Measurements from ENCODE around the gene CRTC2. TPM values are rescaled to one million over a fixed set of nuclear protein-coding genes. Genes with fewer than 3 reads are reported as not detected.

The CRTC2 gene
- total RNA-seq, 1 donor from 2014 or later = 47.3 TPM

GRCh38 chr1:153929426-153929825 is 29.0 kb downstream of the CRTC2 start:
- Mint-ChIP-seq H3K4me3 (ENCODE audit: unreplicated experiment) (no peak overlapping the region), H3K27ac (ENCODE audit: unreplicated experiment) (no peak overlapping the region)

DNA sequence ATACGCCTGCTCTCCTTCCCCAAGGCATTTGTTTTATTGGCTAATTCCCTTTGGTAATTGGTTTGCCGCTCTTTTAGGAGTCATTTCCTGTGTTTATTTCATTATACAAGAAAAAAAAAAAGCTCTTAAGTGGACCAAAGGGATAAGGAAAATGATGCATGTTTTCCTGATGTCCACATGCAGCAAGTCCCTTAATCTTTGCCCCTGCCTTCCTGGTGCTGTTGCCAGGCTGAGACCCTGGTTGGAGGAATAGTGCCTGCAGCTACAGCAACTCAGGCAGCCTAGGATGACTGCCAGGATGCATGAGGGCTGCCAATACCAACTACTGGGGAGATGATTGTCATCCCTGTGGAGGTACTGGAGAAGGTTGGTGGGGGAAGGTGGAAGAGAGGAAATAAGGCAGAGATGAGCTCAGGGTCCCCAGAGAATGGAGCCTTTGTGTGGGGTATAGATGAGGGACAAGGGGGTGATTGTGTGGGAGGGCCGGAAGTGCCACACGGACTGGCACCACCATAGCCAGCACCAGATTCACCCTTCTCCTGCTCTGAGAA is 29.5 kb downstream of the CRTC2 start:
- Mint-ChIP-seq H3K27ac (ENCODE audit: unreplicated experiment) (peak overlapping the region; percentile 52), H3K9me3 (ENCODE audit: unreplicated experiment) (peaks cover 2% of the 10 kb centered on the region), H3K4me1 (ENCODE audit: low read depth, unreplicated experiment) (peaks cover 3% of the 10 kb centered on the region), H3K4me3 (ENCODE audit: unreplicated experiment) (no peak overlapping the region), H3K36me3 (ENCODE audit: unreplicated experiment) (no peaks in the 10 kb centered on the region), H3K27me3 (ENCODE audit: unreplicated experiment) (peaks cover 3% of the 10 kb centered on the region)
- no peak for DNase-seq
- TF ChIP-seq, protein P1, sequence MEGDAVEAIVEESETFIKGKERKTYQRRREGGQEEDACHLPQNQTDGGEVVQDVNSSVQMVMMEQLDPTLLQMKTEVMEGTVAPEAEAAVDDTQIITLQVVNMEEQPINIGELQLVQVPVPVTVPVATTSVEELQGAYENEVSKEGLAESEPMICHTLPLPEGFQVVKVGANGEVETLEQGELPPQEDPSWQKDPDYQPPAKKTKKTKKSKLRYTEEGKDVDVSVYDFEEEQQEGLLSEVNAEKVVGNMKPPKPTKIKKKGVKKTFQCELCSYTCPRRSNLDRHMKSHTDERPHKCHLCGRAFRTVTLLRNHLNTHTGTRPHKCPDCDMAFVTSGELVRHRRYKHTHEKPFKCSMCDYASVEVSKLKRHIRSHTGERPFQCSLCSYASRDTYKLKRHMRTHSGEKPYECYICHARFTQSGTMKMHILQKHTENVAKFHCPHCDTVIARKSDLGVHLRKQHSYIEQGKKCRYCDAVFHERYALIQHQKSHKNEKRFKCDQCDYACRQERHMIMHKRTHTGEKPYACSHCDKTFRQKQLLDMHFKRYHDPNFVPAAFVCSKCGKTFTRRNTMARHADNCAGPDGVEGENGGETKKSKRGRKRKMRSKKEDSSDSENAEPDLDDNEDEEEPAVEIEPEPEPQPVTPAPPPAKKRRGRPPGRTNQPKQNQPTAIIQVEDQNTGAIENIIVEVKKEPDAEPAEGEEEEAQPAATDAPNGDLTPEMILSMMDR (IDR thresholded peaks at IDR 0.05; ENCODE audit: partially characterized antibody, unreplicated experiment) = no peak

More at GRCh38 chr1:153929426-153929825, 29.0 kb downstream of the CRTC2 start:
- H3K9me3 Mint-ChIP-seq (ENCODE audit: unreplicated experiment) = peaks cover 2% of the 10 kb centered on the region
- H3K36me3 Mint-ChIP-seq (ENCODE audit: unreplicated experiment) = no peaks in the 10 kb centered on the region
- H3K4me1 Mint-ChIP-seq (ENCODE audit: low read depth, unreplicated experiment) = peaks cover 3% of the 10 kb centered on the region
- H3K27me3 Mint-ChIP-seq (ENCODE audit: unreplicated experiment) = peaks cover 3% of the 10 kb centered on the region
- no peak for DNase-seq
- TF ChIP-seq, protein P1 (IDR thresholded peaks at IDR 0.05; ENCODE audit: partially characterized antibody, unreplicated experiment) = no peak

- Mint-ChIP-seq H3K27me3 (ENCODE audit: unreplicated experiment) (peaks cover 3% of the 10 kb centered on the region), H3K4me1 (ENCODE audit: low read depth, unreplicated experiment) (peaks cover 3% of the 10 kb centered on the region), H3K36me3 (ENCODE audit: unreplicated experiment) (no peaks in the 10 kb centered on the region), H3K9me3 (ENCODE audit: unreplicated experiment) (peaks cover 6% of the 10 kb centered on the region), H3K4me3 (ENCODE audit: unreplicated experiment) (no peak overlapping the region), H3K27ac (ENCODE audit: unreplicated experiment) (peak overlapping the region; percentile 52)
- TF ChIP-seq, protein P1 (IDR thresholded peaks at IDR 0.05; ENCODE audit: partially characterized antibody, unreplicated experiment) = no peak
- DNase-seq = no peak
Measured at GRCh38 chr1:153928245-153928644, 30.2 kb downstream of the CRTC2 start.

DNA sequence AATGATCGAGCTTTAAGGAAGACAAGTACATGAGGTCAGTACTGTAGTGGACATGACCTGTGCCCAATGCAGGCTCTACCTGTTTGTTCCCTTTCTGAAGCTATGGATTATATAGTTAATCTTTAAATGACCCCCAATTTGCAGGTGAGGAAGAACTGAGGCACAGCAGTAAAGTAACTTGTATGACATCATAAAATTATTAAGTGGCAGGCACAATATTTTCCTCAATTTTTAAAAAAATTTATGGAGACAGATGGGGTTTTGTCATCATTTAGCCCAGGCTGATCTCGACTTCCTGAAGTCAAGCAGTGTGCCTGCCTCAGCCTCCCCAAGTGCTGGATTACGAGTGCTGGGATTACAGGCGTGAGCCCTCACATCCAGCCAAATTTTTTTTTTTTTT is 32.0 kb downstream of the CRTC2 start:
- DNase-seq = no peak
- TF ChIP-seq, protein P1 (IDR thresholded peaks at IDR 0.05; ENCODE audit: partially characterized antibody, unreplicated experiment) = no peak
- Mint-ChIP-seq H3K4me1 (ENCODE audit: low read depth, unreplicated experiment) (peaks cover 4% of the 10 kb centered on the region), H3K4me3 (ENCODE audit: unreplicated experiment) (no peak overlapping the region), H3K27me3 (ENCODE audit: unreplicated experiment) (peaks cover 9% of the 10 kb centered on the region), H3K36me3 (ENCODE audit: unreplicated experiment) (no peaks in the 10 kb centered on the region), H3K27ac (ENCODE audit: unreplicated experiment) (no peak overlapping the region), H3K9me3 (ENCODE audit: unreplicated experiment) (peaks cover 15% of the 10 kb centered on the region)

GRCh38 chr1:153922972-153923925 is 35.2 kb downstream of the CRTC2 start, which contains the start of gene GATAD2B:
TSS of gene GATAD2B (minus strand) at chr1:153922972. CDS start at chr1:153828347, 94,625 bp downstream.
- H3K4me1 Mint-ChIP-seq (ENCODE audit: low read depth, unreplicated experiment) = peaks cover 23% of the 10 kb centered on the region
- H3K36me3 Mint-ChIP-seq (ENCODE audit: unreplicated experiment) = no peaks in the 10 kb centered on the region
- TF ChIP-seq, protein P1 (IDR thresholded peaks at IDR 0.05; ENCODE audit: partially characterized antibody, unreplicated experiment) = no peak
- H3K9me3 Mint-ChIP-seq (ENCODE audit: unreplicated experiment) = peaks cover 22% of the 10 kb centered on the region
- peak; percentile 97 for DNase-seq
- H3K4me3 Mint-ChIP-seq (ENCODE audit: unreplicated experiment) = peak within 1 kb of the TSS; percentile 95
- H3K27ac Mint-ChIP-seq (ENCODE audit: unreplicated experiment) = peak within 1 kb of the TSS; percentile 96
- H3K27me3 Mint-ChIP-seq (ENCODE audit: unreplicated experiment) = peaks cover 10% of the 10 kb centered on the region
